ENCODE results near the gene DYNLRB2. TPM values are rescaled to one million over a fixed set of nuclear protein-coding genes. Genes with fewer than 3 reads are reported as not detected.

The DYNLRB2 gene
- total RNA-seq: not detected in 2 replicates

DNA sequence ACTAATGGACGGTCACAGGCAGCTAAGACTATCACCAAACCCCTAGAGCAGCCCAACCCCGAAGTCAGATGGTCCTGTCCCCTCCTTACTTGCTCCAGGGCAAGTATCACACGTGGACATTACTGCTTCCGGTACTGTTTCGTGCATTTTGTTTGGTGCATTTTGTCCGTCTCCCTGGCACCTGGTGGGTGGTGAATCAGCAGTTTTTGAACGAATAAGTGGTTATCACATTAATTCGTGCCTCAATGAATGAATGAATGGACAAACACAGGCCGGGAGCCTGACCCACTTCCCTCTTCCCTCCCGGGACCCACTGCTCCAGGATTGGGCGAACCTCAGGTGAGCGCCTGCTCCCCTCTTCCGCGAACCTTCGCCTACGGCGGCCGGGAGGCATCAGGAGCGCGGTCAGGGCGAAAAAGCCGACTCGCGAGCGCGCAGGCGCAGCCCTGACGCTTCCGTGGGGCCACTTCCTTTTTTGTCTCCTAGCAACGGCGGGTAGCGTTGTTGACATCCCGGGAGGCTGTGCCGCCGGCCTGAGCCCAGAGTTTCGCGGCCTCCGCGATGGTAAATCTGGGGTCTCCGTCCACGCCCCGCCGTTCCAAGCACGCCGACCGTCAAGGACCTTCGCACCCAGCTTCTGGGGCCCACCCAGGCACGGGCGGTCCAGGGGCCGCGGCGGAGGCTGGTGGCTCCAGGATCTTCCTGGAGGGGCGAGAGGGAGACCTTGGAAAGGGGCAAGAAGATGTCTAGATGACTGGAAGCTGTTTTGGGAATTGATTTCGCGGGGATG is at the start of gene DYNLRB2:
TSS of gene DYNLRB2 (plus strand) at position 478 of the 790 bp plus-strand sequence. CDS start at position 562, 84 bp downstream.

Measured in nasal cavity respiratory epithelium epithelial cell of viscerocranial mucosa (primary cell).